GM23338 (cell line): ENCODE data around the gene TSHZ3. TPM values are rescaled to one million over a fixed set of nuclear protein-coding genes. Genes with fewer than 3 reads are reported as not detected.

Experiments
- ATAC-seq: fragments of 200-7000 bp; cut with Tn5 transposase; 3 replicates; pipeline ENCODE4 v1.9.1; 2020
- DNase-seq: peaks from one replicate; pipeline ENCODE4 v3.0.0-alpha.2; 2015; ENCODE audit warnings: low spot score
- H2AFZ ChIP-seq: fragments of 200-600 bp; sonication (generic); 2 replicates; pipeline ENCODE4 v1.8.0; 2016; ENCODE audit warnings: antibody characterized with exemption, mild to moderate bottlenecking, moderate library complexity
- H3F3A ChIP-seq: fragments of 200-600 bp; sonication (generic); replicated peaks from 2 replicates; pipeline ENCODE4 v1.8.0; 2017; ENCODE audit warnings: antibody characterized with exemption, mixed run types, low read depth
- H3K27ac ChIP-seq: fragments of 200-600 bp; sonication (generic); 2 replicates; pipeline ENCODE4 v1.6.1; 2016; ENCODE audit warnings: low read depth
- H3K27me3 ChIP-seq: fragments of 200-600 bp; sonication (generic); 2 replicates; pipeline ENCODE4 v1.8.0; 2016; ENCODE audit warnings: mild to moderate bottlenecking, mixed run types, moderate library complexity; ENCODE audit not compliant: insufficient read depth
- H3K36me3 ChIP-seq: fragments of 200-600 bp; sonication (generic); 2 replicates; pipeline ENCODE4 v1.8.0; 2016; ENCODE audit warnings: mild to moderate bottlenecking; ENCODE audit not compliant: insufficient read depth
- H3K4me1 ChIP-seq: fragments of 200-600 bp; sonication (generic); 2 replicates; pipeline ENCODE4 v1.8.0; 2016; ENCODE audit warnings: mild to moderate bottlenecking, moderate library complexity; ENCODE audit not compliant: insufficient read depth
- H3K4me2 ChIP-seq: fragments of 200-600 bp; sonication (generic); 2 replicates; pipeline ENCODE4 v1.7.1; 2017; ENCODE audit warnings: mixed run types
- H3K4me3 ChIP-seq: fragments of 200-600 bp; sonication (generic); 2 replicates; pipeline ENCODE4 v1.6.1; 2016; ENCODE audit warnings: mixed run types
- H3K79me2 ChIP-seq: fragments of 200-600 bp; sonication (generic); replicated peaks from 2 replicates; pipeline ENCODE4 v1.8.0; 2017; ENCODE audit warnings: mild to moderate bottlenecking; ENCODE audit not compliant: insufficient read depth
- H3K9me2 ChIP-seq: fragments of 200-600 bp; sonication (generic); 2 replicates; pipeline ENCODE4 v1.8.0; 2017; ENCODE audit not compliant: insufficient read depth
- H4K20me1 ChIP-seq: fragments of 200-600 bp; sonication (generic); replicated peaks from 2 replicates; pipeline ENCODE4 v1.8.0; 2017; ENCODE audit warnings: mild to moderate bottlenecking; ENCODE audit not compliant: insufficient read depth
- H3K27ac Mint-ChIP-seq: 2 replicates; pipeline ENCODE4 v1.8.0; 2020; ENCODE audit warnings: inconsistent platforms, mild to moderate bottlenecking, moderate library complexity, mixed read lengths
- H3K27me3 Mint-ChIP-seq: 3 replicates; pipeline ENCODE4 v1.8.0; 2022; ENCODE audit warnings: low read depth, mild to moderate bottlenecking, moderate library complexity, mixed read lengths, inconsistent platforms; ENCODE audit not compliant: insufficient read depth, poor library complexity
- H3K36me3 Mint-ChIP-seq: 3 replicates; pipeline ENCODE4 v1.8.0; 2021; ENCODE audit warnings: low read depth, mild to moderate bottlenecking, inconsistent platforms, moderate library complexity, mixed read lengths
- H3K4me1 Mint-ChIP-seq: 3 replicates; pipeline ENCODE4 v1.8.0; 2020; ENCODE audit warnings: mild to moderate bottlenecking, inconsistent platforms, mixed read lengths
- H3K4me3 Mint-ChIP-seq: 3 replicates; pipeline ENCODE4 v1.8.0; 2021; ENCODE audit warnings: moderate library complexity, mild to moderate bottlenecking, inconsistent platforms, mixed read lengths
- H3K9me3 Mint-ChIP-seq: 3 replicates; pipeline ENCODE4 v1.8.0; 2020; ENCODE audit warnings: moderate library complexity, mild to moderate bottlenecking, inconsistent platforms, mixed read lengths
- EZH2 ChIP-seq: fragments of 200-600 bp; sonication (generic); IDR thresholded peaks from one replicate; pipeline ENCODE4 v1.8.0; 2017; ENCODE audit warnings: antibody characterized with exemption, mild to moderate bottlenecking, low read depth; ENCODE audit not compliant: unreplicated experiment
- EZH2phosphoT487 ChIP-seq: fragments of 200-600 bp; sonication (generic); IDR thresholded peaks from one replicate; pipeline ENCODE4 v1.8.1; 2018; ENCODE audit warnings: antibody characterized with exemption; ENCODE audit not compliant: unreplicated experiment
- JUNB ChIP-seq: IDR thresholded peaks from one replicate; pipeline ENCODE4 v1.6.1; 2016; ENCODE audit warnings: antibody characterized with exemption; ENCODE audit not compliant: unreplicated experiment
- POLR2AphosphoS5 ChIP-seq: IDR thresholded peaks from 2 replicates; pipeline ENCODE4 v1.6.1; 2016; ENCODE audit warnings: antibody characterized with exemption, low read depth
- ZNF114 ChIP-seq: fragments of 250-450 bp; sonication (Bioruptor Pico); IDR thresholded peaks from 2 replicates; pipeline ENCODE4 v1.5.0; 2020; ENCODE audit warnings: mild to moderate bottlenecking, moderate library complexity
- polyA plus RNA-seq: library from polyadenylated mRNA; unstranded; fragments of >200 nt; fragmentation: Nextera tagmentation; extraction: Ambion mirVana; gene quantifications from 2 replicates; pipeline ENCODE4 v1.2.1, GENCODE V29; 2016
- total RNA-seq: library from RNA; depleted of rRNA; stranded (reverse); fragments of >200 nt; shearing (Covaris generic); gene quantifications from 2 replicates; pipeline ENCODE4 v1.2.3, GENCODE V29; 2014
- TF ChIP-seq, protein P1 (sequence below): fragments of 250-450 bp; sonication (Bioruptor Pico); IDR thresholded peaks from 2 replicates; pipeline ENCODE4 v1.5.0; 2020; ENCODE audit warnings: mild to moderate bottlenecking, moderate library complexity
- TF ChIP-seq, protein P2 (sequence below), 2 experiments: fragments of 200-600 bp in 1 of 2; sonication (generic) in 1 of 2; conservative IDR thresholded peaks; 2 replicates each; pipeline versions ENCODE4 v1.5.1 to v1.6.1; 2016 to 2017; ENCODE audit warnings: antibody characterized with exemption in 2 of 2, low read depth in 2 of 2, mild to moderate bottlenecking in 2 of 2, moderate library complexity in 1 of 2

Gene TSHZ3
- total and polyA plus RNA-seq, 2 experiments from 2014 or later: 3.8 to 8.9 TPM

DNA sequence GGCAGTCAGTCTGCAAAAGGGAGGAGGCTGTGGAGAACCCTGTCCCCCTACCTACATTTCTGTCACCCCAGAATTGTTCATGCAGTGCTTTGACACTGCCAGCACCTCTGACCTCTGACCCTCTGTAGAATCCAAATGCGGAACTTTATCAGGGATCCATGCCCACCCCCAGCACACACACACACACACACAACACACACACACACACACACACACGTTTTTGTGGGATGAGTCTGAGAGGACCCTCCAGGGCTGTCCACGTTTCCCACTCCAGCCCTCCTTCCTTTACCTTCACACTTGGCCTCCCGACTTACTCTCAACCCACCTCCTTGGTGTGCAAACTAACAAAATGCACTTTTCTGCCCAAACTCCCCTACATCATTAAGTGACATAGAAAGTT lies 42.3 kb upstream of the TSHZ3 start:
- Histone ChIP-seq H3K9me2 (peaks cover 17% of the 10 kb centered on the region), H3K4me1 (peaks cover 6% of the 10 kb centered on the region), H4K20me1 (no peaks in the 10 kb centered on the region), H3K36me3 (no peaks in the 10 kb centered on the region), H2AFZ (no peak overlapping the region), H3F3A (no peaks in the 10 kb centered on the region), H3K27ac (no peak overlapping the region), H3K79me2 (no peaks in the 10 kb centered on the region), H3K4me2 (no peak overlapping the region), H3K27me3 (no peaks in the 10 kb centered on the region), H3K4me3 (no peak overlapping the region)
- H3K36me3 Mint-ChIP-seq: no peaks in the 10 kb centered on the region; the same call in 2 of the 3 replicates
- no peak for DNase-seq
- ATAC-seq: no peak
- H3K4me1 Mint-ChIP-seq: peaks cover 8% of the 10 kb centered on the region
- TF ChIP-seq EZH2: no peak
- no peak for TF ChIP-seq EZH2phosphoT487
- no peak overlapping the region for H3K4me3 Mint-ChIP-seq
- no peaks in the 10 kb centered on the region for H3K9me3 Mint-ChIP-seq
- no peak overlapping the region for H3K27ac Mint-ChIP-seq
- peaks cover 7% of the 10 kb centered on the region for H3K27me3 Mint-ChIP-seq

DNA sequence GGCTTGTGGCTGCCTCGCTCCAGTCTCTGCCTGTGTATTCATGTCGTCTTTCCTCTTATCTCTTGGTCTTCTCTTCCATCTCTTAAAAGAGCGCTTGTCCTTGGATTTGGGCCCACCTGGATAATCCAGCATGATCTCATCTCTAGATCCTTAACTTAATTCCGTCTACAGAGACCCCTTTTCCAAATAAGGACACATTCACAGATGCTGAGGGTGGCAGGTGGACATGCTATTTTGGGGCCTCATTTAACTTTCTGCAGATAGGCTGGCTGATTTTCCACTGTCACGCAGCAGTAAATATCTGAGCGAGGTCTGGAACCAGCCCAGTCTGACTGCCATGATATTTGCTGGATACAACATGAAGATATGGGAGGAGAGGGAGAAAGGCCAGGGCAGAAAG lies 41.5 kb upstream of the TSHZ3 start:
- Histone ChIP-seq H3K27ac (no peak overlapping the region), H3K4me3 (no peak overlapping the region), H3F3A (no peaks in the 10 kb centered on the region), H4K20me1 (no peaks in the 10 kb centered on the region), H3K79me2 (no peaks in the 10 kb centered on the region), H3K36me3 (no peaks in the 10 kb centered on the region), H2AFZ (no peak overlapping the region), H3K9me2 (peaks cover 14% of the 10 kb centered on the region), H3K4me1 (peaks cover 6% of the 10 kb centered on the region), H3K4me2 (no peak overlapping the region), H3K27me3 (no peaks in the 10 kb centered on the region)
- DNase-seq (no peak), ATAC-seq (no peak)
- TF ChIP-seq, protein P1, sequence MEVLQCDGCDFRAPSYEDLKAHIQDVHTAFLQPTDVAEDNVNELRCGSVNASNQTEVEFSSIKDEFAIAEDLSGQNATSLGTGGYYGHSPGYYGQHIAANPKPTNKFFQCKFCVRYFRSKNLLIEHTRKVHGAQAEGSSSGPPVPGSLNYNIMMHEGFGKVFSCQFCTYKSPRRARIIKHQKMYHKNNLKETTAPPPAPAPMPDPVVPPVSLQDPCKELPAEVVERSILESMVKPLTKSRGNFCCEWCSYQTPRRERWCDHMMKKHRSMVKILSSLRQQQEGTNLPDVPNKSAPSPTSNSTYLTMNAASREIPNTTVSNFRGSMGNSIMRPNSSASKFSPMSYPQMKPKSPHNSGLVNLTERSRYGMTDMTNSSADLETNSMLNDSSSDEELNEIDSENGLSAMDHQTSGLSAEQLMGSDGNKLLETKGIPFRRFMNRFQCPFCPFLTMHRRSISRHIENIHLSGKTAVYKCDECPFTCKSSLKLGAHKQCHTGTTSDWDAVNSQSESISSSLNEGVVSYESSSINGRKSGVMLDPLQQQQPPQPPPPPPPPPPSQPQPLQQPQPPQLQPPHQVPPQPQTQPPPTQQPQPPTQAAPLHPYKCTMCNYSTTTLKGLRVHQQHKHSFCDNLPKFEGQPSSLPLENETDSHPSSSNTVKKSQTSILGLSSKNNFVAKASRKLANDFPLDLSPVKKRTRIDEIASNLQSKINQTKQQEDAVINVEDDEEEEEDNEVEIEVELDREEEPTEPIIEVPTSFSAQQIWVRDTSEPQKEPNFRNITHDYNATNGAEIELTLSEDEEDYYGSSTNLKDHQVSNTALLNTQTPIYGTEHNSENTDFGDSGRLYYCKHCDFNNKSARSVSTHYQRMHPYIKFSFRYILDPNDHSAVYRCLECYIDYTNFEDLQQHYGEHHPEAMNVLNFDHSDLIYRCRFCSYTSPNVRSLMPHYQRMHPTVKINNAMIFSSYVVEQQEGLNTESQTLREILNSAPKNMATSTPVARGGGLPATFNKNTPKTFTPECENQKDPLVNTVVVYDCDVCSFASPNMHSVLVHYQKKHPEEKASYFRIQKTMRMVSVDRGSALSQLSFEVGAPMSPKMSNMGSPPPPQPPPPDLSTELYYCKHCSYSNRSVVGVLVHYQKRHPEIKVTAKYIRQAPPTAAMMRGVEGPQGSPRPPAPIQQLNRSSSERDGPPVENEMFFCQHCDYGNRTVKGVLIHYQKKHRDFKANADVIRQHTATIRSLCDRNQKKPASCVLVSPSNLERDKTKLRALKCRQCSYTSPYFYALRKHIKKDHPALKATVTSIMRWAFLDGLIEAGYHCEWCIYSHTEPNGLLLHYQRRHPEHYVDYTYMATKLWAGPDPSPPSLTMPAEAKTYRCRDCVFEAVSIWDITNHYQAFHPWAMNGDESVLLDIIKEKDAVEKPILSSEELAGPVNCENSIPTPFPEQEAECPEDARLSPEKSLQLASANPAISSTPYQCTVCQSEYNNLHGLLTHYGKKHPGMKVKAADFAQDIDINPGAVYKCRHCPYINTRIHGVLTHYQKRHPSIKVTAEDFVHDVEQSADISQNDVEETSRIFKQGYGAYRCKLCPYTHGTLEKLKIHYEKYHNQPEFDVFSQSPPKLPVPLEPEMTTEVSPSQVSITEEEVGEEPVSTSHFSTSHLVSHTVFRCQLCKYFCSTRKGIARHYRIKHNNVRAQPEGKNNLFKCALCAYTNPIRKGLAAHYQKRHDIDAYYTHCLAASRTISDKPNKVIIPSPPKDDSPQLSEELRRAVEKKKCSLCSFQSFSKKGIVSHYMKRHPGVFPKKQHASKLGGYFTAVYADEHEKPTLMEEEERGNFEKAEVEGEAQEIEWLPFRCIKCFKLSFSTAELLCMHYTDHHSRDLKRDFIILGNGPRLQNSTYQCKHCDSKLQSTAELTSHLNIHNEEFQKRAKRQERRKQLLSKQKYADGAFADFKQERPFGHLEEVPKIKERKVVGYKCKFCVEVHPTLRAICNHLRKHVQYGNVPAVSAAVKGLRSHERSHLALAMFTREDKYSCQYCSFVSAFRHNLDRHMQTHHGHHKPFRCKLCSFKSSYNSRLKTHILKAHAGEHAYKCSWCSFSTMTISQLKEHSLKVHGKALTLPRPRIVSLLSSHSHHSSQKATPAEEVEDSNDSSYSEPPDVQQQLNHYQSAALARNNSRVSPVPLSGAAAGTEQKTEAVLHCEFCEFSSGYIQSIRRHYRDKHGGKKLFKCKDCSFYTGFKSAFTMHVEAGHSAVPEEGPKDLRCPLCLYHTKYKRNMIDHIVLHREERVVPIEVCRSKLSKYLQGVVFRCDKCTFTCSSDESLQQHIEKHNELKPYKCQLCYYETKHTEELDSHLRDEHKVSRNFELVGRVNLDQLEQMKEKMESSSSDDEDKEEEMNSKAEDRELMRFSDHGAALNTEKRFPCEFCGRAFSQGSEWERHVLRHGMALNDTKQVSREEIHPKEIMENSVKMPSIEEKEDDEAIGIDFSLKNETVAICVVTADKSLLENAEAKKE: no peak
- TF ChIP-seq, protein P2, sequence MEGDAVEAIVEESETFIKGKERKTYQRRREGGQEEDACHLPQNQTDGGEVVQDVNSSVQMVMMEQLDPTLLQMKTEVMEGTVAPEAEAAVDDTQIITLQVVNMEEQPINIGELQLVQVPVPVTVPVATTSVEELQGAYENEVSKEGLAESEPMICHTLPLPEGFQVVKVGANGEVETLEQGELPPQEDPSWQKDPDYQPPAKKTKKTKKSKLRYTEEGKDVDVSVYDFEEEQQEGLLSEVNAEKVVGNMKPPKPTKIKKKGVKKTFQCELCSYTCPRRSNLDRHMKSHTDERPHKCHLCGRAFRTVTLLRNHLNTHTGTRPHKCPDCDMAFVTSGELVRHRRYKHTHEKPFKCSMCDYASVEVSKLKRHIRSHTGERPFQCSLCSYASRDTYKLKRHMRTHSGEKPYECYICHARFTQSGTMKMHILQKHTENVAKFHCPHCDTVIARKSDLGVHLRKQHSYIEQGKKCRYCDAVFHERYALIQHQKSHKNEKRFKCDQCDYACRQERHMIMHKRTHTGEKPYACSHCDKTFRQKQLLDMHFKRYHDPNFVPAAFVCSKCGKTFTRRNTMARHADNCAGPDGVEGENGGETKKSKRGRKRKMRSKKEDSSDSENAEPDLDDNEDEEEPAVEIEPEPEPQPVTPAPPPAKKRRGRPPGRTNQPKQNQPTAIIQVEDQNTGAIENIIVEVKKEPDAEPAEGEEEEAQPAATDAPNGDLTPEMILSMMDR (conservative IDR thresholded peaks at IDR 0.05; ENCODE audit: low read depth in 2 of 2): no peak
- TF ChIP-seq POLR2AphosphoS5: no peak
- no peak for TF ChIP-seq EZH2phosphoT487
- TF ChIP-seq JUNB: no peak
- no peak for TF ChIP-seq ZNF114
- TF ChIP-seq EZH2: no peak
- Mint-ChIP-seq H3K9me3 (no peaks in the 10 kb centered on the region), H3K27ac (no peak overlapping the region), H3K27me3 (peaks cover 7% of the 10 kb centered on the region), H3K4me1 (peaks cover 13% of the 10 kb centered on the region), H3K36me3 (no peaks in the 10 kb centered on the region; the same call in 2 of the 3 replicates), H3K4me3 (no peak overlapping the region)
